CD14-positive monocyte (primary cell): ENCODE measurements around the gene SH3PXD2A. TPM values are rescaled to one million over a fixed set of nuclear protein-coding genes. Genes with fewer than 3 reads are reported as not detected.

ENCODE experiments used
- DNase-seq, 3 donors: peaks; one replicate each; pipeline ENCODE4 v3.0.0-alpha.2; 2011 to 2022
- H2AFZ ChIP-seq: 2 replicates; pipeline ENCODE4 v1.6.0; 2012; ENCODE audit warnings: mild to moderate bottlenecking, low read depth, low read length, inconsistent platforms; ENCODE audit not compliant: insufficient read depth, poor library complexity, severe bottlenecking
- H3K27ac ChIP-seq, 2 donors: 1 replicate in 1 of 2; 2 replicates in 1 of 2; pipeline ENCODE4 v1.5.1; 2012 to 2013; ENCODE audit warnings: low read length in 2 of 2, control low read depth in 1 of 2, inconsistent platforms in 1 of 2, low read depth in 1 of 2, mild to moderate bottlenecking in 1 of 2
- H3K27me3 ChIP-seq, 2 donors: one replicate each; pipeline versions ENCODE4 v1.6.0 to v1.6.1; 2011 to 2013; ENCODE audit warnings: low read length in 2 of 2; ENCODE audit not compliant: control insufficient read depth in 2 of 2, insufficient read depth in 2 of 2
- H3K36me3 ChIP-seq, 2 donors: replicated peaks in 1 of 2; 1 replicate in 1 of 2; 2 replicates in 1 of 2; pipeline versions ENCODE4 v1.5.1 to v1.6.1; 2012 to 2013; ENCODE audit warnings: low read length in 2 of 2, control low read depth in 1 of 2, inconsistent platforms in 1 of 2, mild to moderate bottlenecking in 1 of 2; ENCODE audit not compliant: insufficient read depth in 2 of 2, control insufficient read depth in 1 of 2
- H3K4me1 ChIP-seq, 2 donors: 1 replicate in 1 of 2; 2 replicates in 1 of 2; pipeline versions ENCODE4 v1.5.1 to v1.6.1; 2012 to 2013; ENCODE audit warnings: low read length in 2 of 2, control low read depth in 1 of 2, inconsistent platforms in 1 of 2, mild to moderate bottlenecking in 1 of 2, moderate library complexity in 1 of 2; ENCODE audit not compliant: insufficient read depth in 2 of 2, control insufficient read depth in 1 of 2
- H3K4me2 ChIP-seq: replicated peaks from 2 replicates; pipeline ENCODE3; 2012; ENCODE audit warnings: low read length, moderate library complexity, mild to moderate bottlenecking; ENCODE audit not compliant: poor library complexity, severe bottlenecking; ENCODE audit errors: extremely low read depth
- H3K4me3 ChIP-seq, 3 experiments: fragments of 200-600 bp in 1 of 3; sonication (generic) in 1 of 3; replicated peaks in 1 of 3; 1 replicate in 2 of 3; 2 replicates in 1 of 3; pipeline ENCODE4 v1.5.1; 2011 to 2013; ENCODE audit warnings: low read length in 3 of 3, mild to moderate bottlenecking in 3 of 3, control low read depth in 2 of 3, low read depth in 2 of 3, inconsistent platforms in 1 of 3, moderate library complexity in 1 of 3
- H3K79me2 ChIP-seq: 2 replicates; pipeline ENCODE4 v1.6.0; 2012; ENCODE audit warnings: mild to moderate bottlenecking, control low read depth, inconsistent platforms, low read length, moderate library complexity; ENCODE audit not compliant: insufficient read depth
- H3K9ac ChIP-seq: 2 replicates; pipeline ENCODE4 v1.6.0; 2017; ENCODE audit warnings: low read length, mild to moderate bottlenecking; ENCODE audit not compliant: insufficient read depth, poor library complexity, severe bottlenecking
- H3K9me3 ChIP-seq, 2 donors: replicated peaks in 1 of 2; 1 replicate in 1 of 2; 2 replicates in 1 of 2; pipeline versions ENCODE4 v1.5.1 to v1.6.1; 2012 to 2013; ENCODE audit warnings: low read length in 2 of 2, control low read depth in 1 of 2; ENCODE audit not compliant: control insufficient read depth in 1 of 2, insufficient read depth in 1 of 2
- H4K20me1 ChIP-seq: 2 replicates; pipeline ENCODE4 v1.6.0; 2012; ENCODE audit warnings: mild to moderate bottlenecking, low read length, control low read depth, moderate library complexity; ENCODE audit not compliant: insufficient read depth
- H3K27ac Mint-ChIP-seq, 7 donors: one replicate each; pipeline ENCODE4 v1.8.0; 2020; ENCODE audit warnings: mild to moderate bottlenecking in 7 of 7, mixed read lengths in 7 of 7, moderate library complexity in 6 of 7, inconsistent platforms in 2 of 7
- H3K27me3 Mint-ChIP-seq, 3 donors: one replicate each; pipeline ENCODE4 v1.8.0; 2021 to 2022; ENCODE audit warnings: low read depth in 3 of 3, mild to moderate bottlenecking in 3 of 3, mixed read lengths in 3 of 3, moderate library complexity in 3 of 3, inconsistent platforms in 1 of 3
- H3K36me3 Mint-ChIP-seq, 2 donors: one replicate each; pipeline ENCODE4 v1.8.0; 2020; ENCODE audit warnings: mixed read lengths in 2 of 2, inconsistent platforms in 1 of 2, mild to moderate bottlenecking in 1 of 2
- H3K4me1 Mint-ChIP-seq: one replicate; pipeline ENCODE4 v1.8.0; 2020; ENCODE audit warnings: mild to moderate bottlenecking, mixed read lengths
- H3K4me3 Mint-ChIP-seq, 2 donors: one replicate each; pipeline ENCODE4 v1.8.0; 2020; ENCODE audit warnings: mild to moderate bottlenecking in 2 of 2, mixed read lengths in 2 of 2, moderate library complexity in 1 of 2
- H3K9me3 Mint-ChIP-seq, 7 donors: one replicate each; pipeline ENCODE4 v1.8.0; 2020 to 2022; ENCODE audit warnings: mixed read lengths in 7 of 7, mild to moderate bottlenecking in 6 of 7, moderate library complexity in 6 of 7, inconsistent platforms in 2 of 7
- WGBS: methylation state at CpG from one replicate; pipeline ENCODE4 v1.1.5; 2013; ENCODE audit warnings: missing lambda C conversion rate; ENCODE audit not compliant: insufficient coverage; 5-methylcytosine and 5-hydroxymethylcytosine counted together
- intact Hi-C, 2 donors: fragments of 100-400 bp; cut with micrococcal nuclease; formaldehyde crosslinking; loops; one replicate each; pipeline versions ENCODE4 v1.15.0 to v1.15.1; 2023
- polyA plus RNA-seq, 3 donors: library from polyadenylated mRNA; depleted of rRNA in 1 of 3; unstranded in 2 of 3; stranded (reverse) in 1 of 3; fragments of 300-500 nt in 2 of 3; fragments of >200 nt in 1 of 3; fragmentation: Illumina TruSeq in 2 of 3; gene quantifications; 1 replicate in 2 of 3; 2 replicates in 1 of 3; pipeline ENCODE4 v1.2.3, GENCODE V29; 2012 to 2021
- TF ChIP-seq, protein P1 (sequence below): fragments of 200-600 bp; IDR thresholded peaks from one replicate; pipeline ENCODE4 v1.8.0; 2022; ENCODE audit warnings: antibody characterized with exemption, mild to moderate bottlenecking

Gene SH3PXD2A
- polyA plus RNA-seq, 3 donors: 0.01 to 0.76 (median 0.05) TPM

DNA sequence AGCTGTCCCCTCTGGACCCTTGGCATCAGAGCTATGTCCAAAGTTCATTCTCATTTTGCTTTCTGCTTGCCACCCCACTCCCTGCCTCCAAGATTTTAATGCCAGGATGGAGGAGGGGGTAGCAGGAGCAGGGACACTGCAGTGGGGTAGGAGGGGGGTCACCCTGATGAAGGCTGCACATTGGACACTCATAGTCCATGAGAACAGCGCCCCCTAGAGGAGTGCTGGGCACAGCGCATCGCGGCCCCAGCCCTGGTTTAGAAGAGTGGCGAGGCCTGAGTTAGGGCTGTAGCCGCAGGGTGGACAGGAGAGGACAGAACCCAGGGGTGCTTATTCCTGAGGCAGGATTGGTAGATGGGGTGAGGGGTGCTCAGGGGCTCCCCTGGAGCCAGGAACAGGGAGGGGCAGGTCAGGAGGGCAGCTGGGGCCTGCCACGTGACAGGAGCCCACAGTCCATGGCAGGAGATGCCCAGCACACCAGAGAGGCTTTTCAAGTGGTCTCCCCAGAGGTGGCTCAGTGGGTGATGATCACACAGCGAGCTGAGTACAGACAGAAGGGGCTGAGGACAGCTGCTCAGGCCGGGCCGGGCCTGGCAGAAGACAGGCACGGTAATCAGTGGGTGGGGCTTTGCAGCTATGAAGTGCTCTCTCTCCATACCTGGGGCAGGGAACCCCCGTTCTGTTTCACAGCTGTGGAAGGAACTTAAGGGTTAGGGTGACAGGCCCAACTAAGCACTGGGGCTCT is 290.4 kb downstream of the SH3PXD2A start:
- H4K20me1 ChIP-seq: peaks cover 8% of the 10 kb centered on the region
- peak; percentile 23 to 52 (median 49) for DNase-seq
- peaks cover 0 to 10% of the 10 kb centered on the region in 2 donors for H3K9me3 ChIP-seq
- no peak overlapping the region for H3K4me3 ChIP-seq
- Mint-ChIP-seq H3K27me3 (peaks cover 6 to 10% (median 9%) of the 10 kb centered on the region in 3 donors), H3K27ac (peak overlapping the region in 1 of 7 donors; percentile 27), H3K4me3 (no peak overlapping the region), H3K4me1 (peaks cover 2% of the 10 kb centered on the region), H3K36me3 (peaks cover 0 to 2% of the 10 kb centered on the region in 2 donors), H3K9me3 (peaks cover 6 to 15% (median 12%) of the 10 kb centered on the region in 7 donors)
- H3K9ac ChIP-seq: no peak overlapping the region
- H3K27ac ChIP-seq: no peak overlapping the region
- H2AFZ ChIP-seq: no peak overlapping the region
- H3K36me3 ChIP-seq: no peaks in the 10 kb centered on the region
- WGBS: 60% methylated on average over 7 of the region's 12 CpGs
- H3K4me2 ChIP-seq: no peak overlapping the region
- intact Hi-C loops: no loop called here
- TF ChIP-seq, protein P1, sequence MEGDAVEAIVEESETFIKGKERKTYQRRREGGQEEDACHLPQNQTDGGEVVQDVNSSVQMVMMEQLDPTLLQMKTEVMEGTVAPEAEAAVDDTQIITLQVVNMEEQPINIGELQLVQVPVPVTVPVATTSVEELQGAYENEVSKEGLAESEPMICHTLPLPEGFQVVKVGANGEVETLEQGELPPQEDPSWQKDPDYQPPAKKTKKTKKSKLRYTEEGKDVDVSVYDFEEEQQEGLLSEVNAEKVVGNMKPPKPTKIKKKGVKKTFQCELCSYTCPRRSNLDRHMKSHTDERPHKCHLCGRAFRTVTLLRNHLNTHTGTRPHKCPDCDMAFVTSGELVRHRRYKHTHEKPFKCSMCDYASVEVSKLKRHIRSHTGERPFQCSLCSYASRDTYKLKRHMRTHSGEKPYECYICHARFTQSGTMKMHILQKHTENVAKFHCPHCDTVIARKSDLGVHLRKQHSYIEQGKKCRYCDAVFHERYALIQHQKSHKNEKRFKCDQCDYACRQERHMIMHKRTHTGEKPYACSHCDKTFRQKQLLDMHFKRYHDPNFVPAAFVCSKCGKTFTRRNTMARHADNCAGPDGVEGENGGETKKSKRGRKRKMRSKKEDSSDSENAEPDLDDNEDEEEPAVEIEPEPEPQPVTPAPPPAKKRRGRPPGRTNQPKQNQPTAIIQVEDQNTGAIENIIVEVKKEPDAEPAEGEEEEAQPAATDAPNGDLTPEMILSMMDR: peak; percentile 91
- no peaks in the 10 kb centered on the region for H3K79me2 ChIP-seq
- no peaks in the 10 kb centered on the region for H3K27me3 ChIP-seq
- no peaks in the 10 kb centered on the region for H3K4me1 ChIP-seq

DNA sequence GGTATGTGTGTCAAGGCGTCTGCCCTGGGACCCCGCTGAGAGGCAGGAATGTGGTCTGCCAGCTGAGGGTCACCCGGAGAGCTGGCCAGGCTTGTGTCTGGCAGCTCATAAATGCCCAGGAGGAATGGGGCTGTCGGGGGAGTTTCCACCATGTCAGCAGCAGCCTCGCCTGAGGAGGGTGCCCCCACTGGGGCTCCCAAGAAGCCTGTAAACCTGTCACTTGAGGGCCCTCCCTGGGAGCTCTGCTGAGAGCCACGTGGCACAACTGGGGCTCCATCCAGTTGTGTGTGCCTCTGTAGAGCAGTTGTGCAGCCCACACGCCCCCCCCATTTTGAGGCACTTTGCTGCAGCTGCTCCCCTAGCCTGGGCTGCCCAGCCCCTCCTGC is 291.3 kb downstream of the SH3PXD2A start:
- H3K4me3 Mint-ChIP-seq: no peak overlapping the region
- 78% methylated on average over 7 of the region's 7 CpGs for WGBS
- TF ChIP-seq, protein P1: no peak

More for the DNA sequence above, 291.3 kb downstream of the SH3PXD2A start:
- peaks cover 0 to 2% of the 10 kb centered on the region in 2 donors for H3K36me3 Mint-ChIP-seq
- Histone ChIP-seq H3K27ac (no peak overlapping the region), H3K27me3 (no peaks in the 10 kb centered on the region), H2AFZ (no peak overlapping the region), H3K79me2 (no peaks in the 10 kb centered on the region), H3K9me3 (peaks cover 0 to 10% of the 10 kb centered on the region in 2 donors), H4K20me1 (peaks cover 8% of the 10 kb centered on the region), H3K4me1 (peaks cover 3 to 4% of the 10 kb centered on the region in 2 donors), H3K9ac (no peak overlapping the region), H3K4me3 (no peak overlapping the region), H3K36me3 (no peaks in the 10 kb centered on the region), H3K4me2 (no peak overlapping the region)
- peaks cover 6 to 15% (median 13%) of the 10 kb centered on the region in 7 donors for H3K9me3 Mint-ChIP-seq
- H3K4me1 Mint-ChIP-seq: peaks cover 4% of the 10 kb centered on the region
- intact Hi-C loops: no loop called here
- no peak for DNase-seq
- peaks cover under 1 to 13% (median 8%) of the 10 kb centered on the region in 3 donors for H3K27me3 Mint-ChIP-seq
- no peak overlapping the region for H3K27ac Mint-ChIP-seq
